A549 (cell line): ENCODE measurements around the gene HOXC11. TPM values are rescaled to one million over a fixed set of nuclear protein-coding genes. Genes with fewer than 3 reads are reported as not detected.

ENCODE experiments used
- ATAC-seq, 2 experiments: fragments of 200-7000 bp in 1 of 2; fragments of >200 bp in 1 of 2; cut with Nextera tagmentation in 1 of 2; cut with Tn5 transposase in 1 of 2; 3 replicates each; pipeline versions ENCODE4 v1.8.0 to v1.9.1; 2018 to 2020; ENCODE audit warnings: mild to moderate bottlenecking in 1 of 2, moderate library complexity in 1 of 2
- CTCF ChIA-PET: fragments of 300-600 bp; sonication (Branson Sonifier 250); formaldehyde crosslinking; extraction: SDS; loops from one replicate; lab custom pipeline; 2021; ENCODE audit warnings: antibody characterized with exemption, inconsistent platforms; lab: Yijun Ruan, JAX
- POLR2A ChIA-PET: fragments of 350-600 bp; formaldehyde crosslinking; extraction: SDS; loops from one replicate; lab custom pipeline; 2021; ENCODE audit warnings: antibody characterized with exemption, inconsistent platforms; lab: Yijun Ruan, JAX
- DNase-seq, 2 experiments: peaks; one replicate each; pipeline versions ENCODE4 v3.0.0 to v3.0.0-alpha.2; 2011 to 2016; ENCODE audit warnings: low read depth in 1 of 2, low spot score in 1 of 2
- FAIRE-seq: peaks from 2 replicates; lab custom pipeline; 2011; peaks lifted over from hg19 to GRCh38; lab: Jason Lieb, UNC
- H3K27ac ChIP-seq, 2 experiments: fragments of >200 bp; sonication (Bioruptor Twin); formaldehyde crosslinking; 3 replicates each; pipeline ENCODE4 v1.5.1; 2016 to 2017
- H3K4me1 ChIP-seq: fragments of >200 bp; sonication (Bioruptor Twin); formaldehyde crosslinking; 3 replicates; pipeline ENCODE4 v1.6.1; 2016
- H3K4me2 ChIP-seq: fragments of >200 bp; sonication (Bioruptor Twin); formaldehyde crosslinking; 3 replicates; pipeline ENCODE4 v1.6.1; 2016
- H3K4me3 ChIP-seq: fragments of >200 bp; sonication (Bioruptor Twin); formaldehyde crosslinking; 3 replicates; pipeline ENCODE4 v1.5.1; 2016
- H3K9me3 ChIP-seq: fragments of >200 bp; sonication (Bioruptor Twin); formaldehyde crosslinking; 3 replicates; pipeline ENCODE4 v1.6.1; 2016
- CBX8 ChIP-seq: fragments of 200-600 bp; sonication (generic); IDR thresholded peaks from 2 replicates; pipeline ENCODE4 v1.6.1; 2016
- EHF ChIP-seq: fragments of 250-450 bp; sonication (Bioruptor Pico); IDR thresholded peaks from 2 replicates; pipeline ENCODE4 v1.5.0; 2020; ENCODE audit warnings: mild to moderate bottlenecking
- EHMT2 ChIP-seq: fragments of 200-600 bp; sonication (generic); IDR thresholded peaks from 2 replicates; pipeline ENCODE4 v1.6.1; 2016; ENCODE audit warnings: antibody characterized with exemption, low read depth, mild to moderate bottlenecking, moderate library complexity
- EP300 ChIP-seq, 2 experiments: fragments of >200 bp; sonication (Bioruptor Twin); formaldehyde crosslinking; IDR thresholded peaks; 2 replicates in 1 of 2; 3 replicates in 1 of 2; pipeline ENCODE4 v1.6.1; 2016 to 2017
- GATA3 ChIP-seq: IDR thresholded peaks from 2 replicates; pipeline ENCODE4 v1.6.1; 2012; ENCODE audit warnings: borderline replicate concordance
- HDAC2 ChIP-seq: fragments of 200-600 bp; sonication (generic); IDR thresholded peaks from 2 replicates; pipeline ENCODE4 v1.6.1; 2016
- JUN ChIP-seq, 2 experiments: fragments of >200 bp; sonication (Bioruptor Twin); formaldehyde crosslinking; IDR thresholded peaks; 2 replicates in 1 of 2; 3 replicates in 1 of 2; pipeline ENCODE4 v1.6.1; 2016 to 2017
- KDM1A ChIP-seq: fragments of 200-600 bp; sonication (generic); IDR thresholded peaks from 2 replicates; pipeline ENCODE4 v1.6.1; 2016; ENCODE audit warnings: low read depth, mild to moderate bottlenecking
- MAX ChIP-seq: IDR thresholded peaks from 2 replicates; pipeline ENCODE4 v1.6.1; 2012
- MAZ ChIP-seq: fragments of 150-350 bp; IDR thresholded peaks from 2 replicates; pipeline ENCODE4 v1.6.1; 2014; ENCODE audit warnings: antibody characterized with exemption, low read depth, low read length, borderline replicate concordance
- PHF8 ChIP-seq: fragments of 200-600 bp; sonication (generic); IDR thresholded peaks from 2 replicates; pipeline ENCODE4 v1.6.1; 2016; ENCODE audit warnings: low read depth, mild to moderate bottlenecking, antibody characterized with exemption, moderate library complexity, borderline replicate concordance
- POLR2A ChIP-seq: IDR thresholded peaks from 2 replicates; pipeline ENCODE4 v1.6.1; 2012; ENCODE audit warnings: mild to moderate bottlenecking, low read length
- REST ChIP-seq: fragments of 200-600 bp; sonication (generic); IDR thresholded peaks from 2 replicates; pipeline ENCODE4 v1.6.1; 2016; ENCODE audit warnings: antibody characterized with exemption, mild to moderate bottlenecking, moderate library complexity
- TP53 ChIP-seq: fragments of 250-450 bp; sonication (Bioruptor Pico); IDR thresholded peaks from 2 replicates; pipeline ENCODE4 v1.5.0; 2021; ENCODE audit warnings: mild to moderate bottlenecking, moderate library complexity
- USF2 ChIP-seq: fragments of 450-650 bp; IDR thresholded peaks from 2 replicates; pipeline ENCODE4 v1.6.1; 2014; ENCODE audit warnings: antibody characterized with exemption
- ZSCAN20 ChIP-seq: fragments of 250-450 bp; sonication (Bioruptor Pico); IDR thresholded peaks from 2 replicates; pipeline ENCODE4 v1.8.0; 2022; ENCODE audit warnings: mild to moderate bottlenecking, moderate library complexity
- WGBS: methylation state at CpG from one replicate; pipeline ENCODE4 v1.1.6; 2017; ENCODE audit errors: missing lambda C conversion rate; 5-methylcytosine and 5-hydroxymethylcytosine counted together
- polyA plus RNA-seq, 4 experiments: library from polyadenylated mRNA; depleted of rRNA in 3 of 4; stranded (reverse); fragments of >200 nt; fragmentation: RNase III in 1 of 4; extraction: RNeasy Plus Mini Kit Qiagen cat#74134 plus additional on column Dnase treatment in 1 of 4; gene quantifications; 2 replicates in 3 of 4; 3 replicates in 1 of 4; pipeline ENCODE4 v1.2.3, GENCODE V29; 2011 to 2017

Gene HOXC11
- polyA plus RNA-seq, 2 of the 4 experiments (the other 2 are of a cell fraction), result 0.45 to 0.58 TPM

GRCh38 chr12:53963434-53964314 is 9.3 kb upstream of the HOXC11 start:
- no peak for DNase-seq
- ChIA-PET POLR2A (no interaction called here), CTCF (interaction anchor here (0.9 to 2.6 kb wide), 7 partner anchors 21 to 217 kb away, joined by 3 to 9 read pairs (median 4); partner anchors contain the start of genes HOXC10 and HOXC13)
- FAIRE-seq, result no peak
- Histone ChIP-seq H3K4me2 (no peak overlapping the region), H3K27ac (no peak overlapping the region)
- TF ChIP-seq EHF (CRISPR knock-in tag), result no peak
- no peak for TF ChIP-seq MAZ
- no peak for TF ChIP-seq MAX
- TF ChIP-seq EP300 (IDR thresholded peaks at IDR 0.05), result no peak
- no peak for TF ChIP-seq POLR2A
- TF ChIP-seq, all 56 proteins: peak for 0
- H3K4me1 ChIP-seq, result peaks cover 9% of the 10 kb centered on the region; the same call in 1 of the 3 replicates
- H3K4me3 ChIP-seq, result no peak overlapping the region
- 88% methylated on average over 38 of the region's 38 CpGs for WGBS
- ATAC-seq, result no peak
- H3K9me3 ChIP-seq, result no peaks in the 10 kb centered on the region

- H3K9me3 ChIP-seq, result no peaks in the 10 kb centered on the region
- peak overlapping the region; percentile 55 for H3K4me2 ChIP-seq
- ATAC-seq, result no peak
- DNase-seq, result no peak
- no peak overlapping the region for H3K4me3 ChIP-seq
- peaks cover 9% of the 10 kb centered on the region; the same call in 1 of the 3 replicates for H3K4me1 ChIP-seq
- WGBS, result 55% methylated on average over 2 of the region's 2 CpGs
- ChIA-PET CTCF (interaction anchor here (0.6 to 1.8 kb wide), 4 partner anchors 21 to 196 kb away, joined by 3 to 7 read pairs (median 4); partner anchors contain the start of genes HOXC10 and HOXC13), POLR2A (no interaction called here)
- no peak for FAIRE-seq
- TF ChIP-seq GATA3, result no peak
- no peak overlapping the region for H3K27ac ChIP-seq
Observed at GRCh38 chr12:53964315-53964713, 8.6 kb upstream of the HOXC11 start.

GRCh38 chr12:53965281-53966084 is 7.4 kb upstream of the HOXC11 start:
- 85% methylated on average over 18 of the region's 18 CpGs for WGBS
- peaks cover 9% of the 10 kb centered on the region; the same call in 1 of the 3 replicates for H3K4me1 ChIP-seq

GRCh38 chr12:53966085-53966384 is 6.9 kb upstream of the HOXC11 start:
- DNase-seq (no peak), ATAC-seq (no peak), FAIRE-seq (no peak)
- WGBS, result 84% methylated on average over 15 of the region's 15 CpGs
- TF ChIP-seq CBX8 (no peak), HDAC2 (no peak), PHF8 (no peak), TP53 (CRISPR knock-in tag) (no peak), EHMT2 (no peak), ZSCAN20 (CRISPR knock-in tag) (no peak), USF2 (no peak), GATA3 (no peak), KDM1A (no peak), REST (no peak), JUN (IDR thresholded peaks at IDR 0.05) (no peak)
- ChIA-PET CTCF (interaction anchor here (0.9 kb wide), 1 partner anchor 198 kb away, joined by 4 read pairs; no protein-coding TSS in a partner anchor), POLR2A (no interaction called here)
- H3K4me2 ChIP-seq, result no peak overlapping the region
- no peak overlapping the region for H3K27ac ChIP-seq
- peaks cover 9% of the 10 kb centered on the region; the same call in 1 of the 3 replicates for H3K4me1 ChIP-seq
- no peak overlapping the region for H3K4me3 ChIP-seq
- no peaks in the 10 kb centered on the region for H3K9me3 ChIP-seq

More at GRCh38 chr12:53965281-53966084, 7.4 kb upstream of the HOXC11 start:
- Histone ChIP-seq H3K4me2 (no peak overlapping the region), H3K4me3 (no peak overlapping the region), H3K27ac (0 out of 6 replicates have a peak overlapping the region, but pooled peaks of 1 of the 2 experiments have one; percentile 6), H3K9me3 (no peaks in the 10 kb centered on the region)
- DNase-seq (no peak), ATAC-seq (no peak), FAIRE-seq (no peak)
- ChIA-PET POLR2A (no interaction called here), CTCF (interaction anchor here (1.2 to 1.7 kb wide), 2 partner anchors 20 to 27 kb away, joined by 3 to 7 read pairs; partner anchors contain the start of genes HOXC10 and HOXC13)
- no peak for TF ChIP-seq EP300 (IDR thresholded peaks at IDR 0.05)
